GM10266 (cell line): ENCODE measurements around the gene ZSWIM7.

ENCODE experiments used
- DNase-seq: peaks from one replicate; pipeline ENCODE4 v3.0.0; 2012; ENCODE audit errors: extremely low spot score
- TF ChIP-seq, protein P1 (sequence below): IDR thresholded peaks from 2 replicates; pipeline ENCODE4 v1.5.1; 2012; ENCODE audit warnings: mild to moderate bottlenecking, low read depth; ENCODE audit not compliant: control insufficient read depth, insufficient read depth; ENCODE audit errors: missing control alignments

The ZSWIM7 gene

DNA sequence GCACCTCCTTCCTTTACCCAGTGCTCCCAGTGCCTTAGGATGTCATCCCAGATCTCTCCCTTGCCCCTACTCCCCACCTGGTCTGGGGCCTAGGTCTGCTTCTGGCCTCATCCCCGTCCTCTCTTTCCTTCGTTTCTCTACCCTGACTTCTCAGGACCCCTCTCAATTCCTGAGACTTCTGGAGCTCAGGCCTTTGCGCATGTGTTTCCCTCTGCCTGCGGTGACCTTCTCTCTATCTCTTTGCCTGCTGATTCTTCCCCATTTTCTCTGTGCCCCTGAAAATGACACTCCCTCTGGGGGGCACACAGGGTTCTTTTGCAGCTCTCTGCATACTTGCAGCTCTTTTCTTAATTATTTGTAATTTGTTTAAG lies 41.0 kb downstream of the ZSWIM7 start:
- TF ChIP-seq, protein P1, sequence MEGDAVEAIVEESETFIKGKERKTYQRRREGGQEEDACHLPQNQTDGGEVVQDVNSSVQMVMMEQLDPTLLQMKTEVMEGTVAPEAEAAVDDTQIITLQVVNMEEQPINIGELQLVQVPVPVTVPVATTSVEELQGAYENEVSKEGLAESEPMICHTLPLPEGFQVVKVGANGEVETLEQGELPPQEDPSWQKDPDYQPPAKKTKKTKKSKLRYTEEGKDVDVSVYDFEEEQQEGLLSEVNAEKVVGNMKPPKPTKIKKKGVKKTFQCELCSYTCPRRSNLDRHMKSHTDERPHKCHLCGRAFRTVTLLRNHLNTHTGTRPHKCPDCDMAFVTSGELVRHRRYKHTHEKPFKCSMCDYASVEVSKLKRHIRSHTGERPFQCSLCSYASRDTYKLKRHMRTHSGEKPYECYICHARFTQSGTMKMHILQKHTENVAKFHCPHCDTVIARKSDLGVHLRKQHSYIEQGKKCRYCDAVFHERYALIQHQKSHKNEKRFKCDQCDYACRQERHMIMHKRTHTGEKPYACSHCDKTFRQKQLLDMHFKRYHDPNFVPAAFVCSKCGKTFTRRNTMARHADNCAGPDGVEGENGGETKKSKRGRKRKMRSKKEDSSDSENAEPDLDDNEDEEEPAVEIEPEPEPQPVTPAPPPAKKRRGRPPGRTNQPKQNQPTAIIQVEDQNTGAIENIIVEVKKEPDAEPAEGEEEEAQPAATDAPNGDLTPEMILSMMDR, result no peak
- DNase-seq, result no peak

DNA sequence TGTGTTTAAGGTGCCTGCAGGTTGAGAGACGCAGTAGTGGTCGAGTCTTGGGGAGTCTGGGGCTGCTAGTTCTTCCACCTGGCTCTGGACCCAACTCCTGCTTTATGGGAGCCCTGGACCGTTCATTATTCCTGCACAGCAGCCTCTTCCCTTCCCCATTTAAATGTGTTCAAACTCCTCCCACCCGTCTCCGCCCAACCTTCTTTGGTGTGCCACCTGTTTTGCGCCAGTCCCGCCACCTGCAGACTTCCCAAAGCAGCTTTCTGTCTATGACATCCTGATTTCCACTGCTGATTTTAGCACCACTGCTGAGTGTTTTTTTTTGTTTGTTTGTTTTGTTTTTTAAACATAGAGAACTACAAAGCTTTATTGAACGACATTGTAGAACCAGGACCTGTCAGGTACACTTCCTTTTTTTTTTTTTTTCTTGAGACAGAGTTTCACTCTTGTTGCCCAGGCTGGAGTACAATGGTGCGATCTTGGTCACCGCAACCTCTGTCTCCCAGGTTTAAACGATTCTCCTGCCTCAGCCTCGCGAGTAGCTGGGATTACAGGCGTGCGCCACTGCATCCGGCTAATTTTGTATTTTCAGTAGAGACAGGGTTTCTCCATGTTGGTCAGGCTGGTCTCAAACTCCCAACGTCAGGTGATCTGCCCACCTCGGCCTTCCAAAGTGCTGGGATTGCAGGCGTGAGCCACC lies 41.7 kb downstream of the ZSWIM7 start:
- DNase-seq, result no peak
- TF ChIP-seq, protein P1, result no peak

DNA sequence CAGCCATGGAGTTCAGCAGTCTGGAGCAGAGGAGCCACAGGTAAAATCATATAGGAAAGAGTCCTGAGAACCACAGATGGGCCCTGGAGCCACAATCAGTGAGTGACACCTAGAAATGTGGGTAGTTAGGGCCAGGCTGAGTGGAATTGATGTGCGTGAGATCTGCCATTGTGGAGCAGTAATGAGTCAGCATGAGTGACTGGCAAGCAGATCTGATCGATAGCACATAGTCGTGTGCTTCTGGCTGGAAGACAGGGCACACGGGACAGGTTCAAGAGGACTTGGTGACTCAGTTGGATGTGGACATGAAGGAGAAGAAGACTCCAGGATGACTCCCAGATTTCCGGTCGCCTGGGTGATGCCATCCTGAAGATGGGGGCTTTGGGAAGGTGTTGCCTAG lies 42.3 kb downstream of the ZSWIM7 start:
- TF ChIP-seq, protein P1, result no peak
- no peak for DNase-seq

DNA sequence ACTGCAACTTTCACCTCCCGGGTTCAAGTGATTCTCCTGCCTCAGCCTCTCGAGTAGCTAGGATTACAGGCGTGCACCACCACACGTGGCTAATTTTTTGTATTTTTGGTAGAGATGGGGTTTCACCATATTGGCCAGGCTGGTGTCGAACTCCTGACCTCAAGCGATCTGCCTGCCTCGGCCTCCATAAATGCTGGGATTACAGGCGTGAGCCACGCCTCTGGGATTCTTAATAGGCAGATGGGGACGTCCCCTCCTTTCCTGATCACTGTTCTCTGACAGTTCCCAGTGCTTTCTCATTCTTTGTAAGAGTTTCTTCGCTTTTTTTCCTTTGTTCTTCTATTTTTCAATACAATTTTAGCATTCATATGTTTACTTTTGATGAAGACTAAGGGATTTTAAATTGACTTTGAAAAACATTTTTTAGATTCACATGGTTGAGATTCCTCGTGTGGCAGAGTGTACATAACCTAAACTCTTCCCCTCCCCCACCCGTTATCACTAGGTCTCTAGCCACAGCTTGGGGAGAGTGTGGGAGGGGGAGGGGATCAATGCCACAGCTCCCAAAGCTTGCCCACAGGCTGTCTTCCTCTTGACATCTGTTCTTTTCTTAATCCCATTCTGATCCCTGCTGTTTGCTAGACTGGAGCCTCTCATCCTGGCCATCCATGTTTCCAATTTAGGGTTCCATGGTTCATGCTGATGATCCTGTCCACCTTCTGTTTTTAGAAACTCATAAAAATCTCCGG lies 43.5 kb downstream of the ZSWIM7 start:
- no peak for DNase-seq
- TF ChIP-seq, protein P1, result no peak

DNA sequence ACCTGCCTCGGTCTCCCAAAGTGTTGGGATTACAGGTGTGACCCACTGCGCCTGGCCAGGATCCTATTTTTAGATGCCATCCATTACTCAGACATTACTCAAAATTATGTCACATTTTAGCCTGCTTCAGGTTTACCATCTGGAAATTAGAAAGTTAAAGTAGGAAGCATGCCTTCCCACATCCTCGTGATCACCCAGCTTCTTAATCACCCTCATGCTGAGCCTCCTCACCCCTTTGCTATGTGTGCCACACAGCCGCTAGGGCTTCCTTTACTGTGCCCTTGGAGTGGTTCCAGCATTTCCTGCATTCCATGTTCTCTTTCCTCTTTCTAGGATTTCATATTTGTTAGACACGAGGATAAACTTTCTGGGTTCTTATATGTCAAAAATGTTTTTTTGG lies 45.3 kb downstream of the ZSWIM7 start:
- TF ChIP-seq, protein P1, result no peak
- DNase-seq, result no peak

DNA sequence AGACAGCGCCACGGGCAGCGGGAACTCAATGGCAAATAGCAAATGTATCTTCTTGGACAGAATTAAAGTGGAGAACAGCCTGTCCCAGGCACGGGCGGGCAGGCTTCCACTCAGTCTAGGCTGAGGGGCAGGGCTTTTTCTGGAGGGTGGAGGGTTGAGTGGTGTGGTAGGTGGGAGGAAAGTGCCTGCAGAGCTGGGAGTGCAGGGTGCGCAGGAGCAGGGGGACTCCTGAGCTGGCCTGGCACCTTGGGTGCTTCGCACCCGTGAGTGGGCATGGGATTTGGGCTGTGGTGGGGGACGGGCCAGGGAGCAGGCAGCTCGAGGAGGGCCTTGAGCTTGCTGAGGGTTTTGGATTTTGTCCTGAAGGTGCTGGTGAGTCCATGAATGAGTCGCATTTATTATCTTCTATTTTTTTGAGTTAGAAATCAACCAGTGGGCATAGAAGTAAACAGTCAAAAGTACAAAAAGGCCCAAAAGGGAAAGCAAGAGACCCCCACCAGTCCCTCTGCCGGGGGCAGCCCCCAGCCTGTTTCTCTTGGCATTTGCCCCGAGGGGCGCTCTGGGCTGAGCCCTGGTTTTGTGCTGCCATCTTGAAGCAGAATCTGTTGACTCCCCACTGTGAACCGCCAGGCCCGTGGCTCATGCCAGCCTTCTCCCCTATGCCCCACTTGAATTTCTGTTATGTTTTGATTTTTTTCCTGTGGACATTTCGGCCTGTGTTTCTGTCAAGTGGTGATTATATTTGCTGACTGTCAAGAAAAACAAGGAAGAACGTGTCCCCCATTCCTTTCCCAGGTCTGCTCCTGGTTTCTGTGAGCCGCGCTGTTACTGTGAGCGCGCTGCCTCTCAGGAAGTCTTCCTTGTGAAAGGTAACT lies 46.4 kb downstream of the ZSWIM7 start:
- DNase-seq, result no peak
- TF ChIP-seq, protein P1, result no peak
